Measurements from ENCODE around the gene AMOT. TPM values are rescaled to one million over a fixed set of nuclear protein-coding genes. Genes with fewer than 3 reads are reported as not detected.

The AMOT gene
- total and polyA plus RNA-seq, 2 experiments from 2014 or later = 2.1 to 5.4 TPM

DNA sequence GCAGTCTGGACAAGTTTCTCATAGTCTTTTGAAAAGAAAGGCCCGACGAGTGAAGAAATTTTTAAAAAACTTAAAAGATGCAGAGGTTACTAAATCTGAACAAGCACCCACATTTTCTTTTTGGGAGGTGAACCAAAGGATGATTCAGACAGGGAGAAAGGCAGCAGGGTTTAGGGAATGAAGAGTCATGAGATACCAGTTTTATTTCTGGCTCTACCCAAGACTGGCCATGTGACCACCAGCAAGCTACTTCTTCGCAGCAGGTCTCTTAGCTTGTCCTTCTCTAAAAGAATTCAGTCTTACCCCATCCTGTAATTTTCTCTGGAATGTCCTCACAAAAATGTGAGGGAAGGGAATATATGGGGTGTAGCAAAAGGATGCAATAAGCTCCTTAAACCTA is 37.6 kb downstream of the AMOT start:
- no peak overlapping the region for H3K4me3 Mint-ChIP-seq
- H3K27ac Mint-ChIP-seq = no peak overlapping the region
- no peak for ATAC-seq

DNA sequence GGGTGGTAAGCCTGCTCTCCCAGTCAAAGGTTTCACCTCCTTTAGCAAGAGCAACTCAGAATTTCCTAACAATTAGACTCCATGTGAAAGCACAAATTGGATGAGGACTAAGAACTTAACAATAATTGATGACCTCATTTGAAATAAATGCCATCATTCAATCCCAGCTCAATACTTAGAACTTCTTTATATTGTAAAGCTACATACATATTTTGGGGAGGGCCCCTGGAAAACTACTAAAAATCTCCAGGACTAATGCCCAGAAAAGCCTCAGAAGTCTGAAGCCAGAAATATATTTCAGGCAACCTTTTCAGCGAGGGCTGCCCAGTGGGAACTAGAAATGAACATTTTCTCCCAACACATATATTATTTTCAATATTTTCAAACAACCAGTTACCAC is 38.1 kb downstream of the AMOT start:
- Histone ChIP-seq H3K36me3 (ENCODE audit: insufficient read depth) (no peaks in the 10 kb centered on the region), H3K4me3 (no peak overlapping the region), H3K4me2 (no peak overlapping the region), H3K9me2 (ENCODE audit: insufficient read depth) (no peaks in the 10 kb centered on the region), H3K27me3 (ENCODE audit: insufficient read depth) (no peaks in the 10 kb centered on the region), H3F3A (replicated peaks; ENCODE audit: low read depth) (no peaks in the 10 kb centered on the region), H3K27ac (ENCODE audit: low read depth) (no peak overlapping the region), H4K20me1 (replicated peaks; ENCODE audit: insufficient read depth) (no peaks in the 10 kb centered on the region), H3K79me2 (replicated peaks; ENCODE audit: insufficient read depth) (no peaks in the 10 kb centered on the region), H2AFZ (no peak overlapping the region), H3K4me1 (ENCODE audit: insufficient read depth) (0 out of 2 replicates have a peak, but pooled peaks cover 6% of the 10 kb centered on the region)
- DNase-seq (ENCODE audit: low spot score) (no peak), ATAC-seq (no peak)
- Mint-ChIP-seq H3K27me3 (ENCODE audit: insufficient read depth, low read depth, poor library complexity) (peaks cover 2% of the 10 kb centered on the region), H3K36me3 (ENCODE audit: low read depth) (no peaks in the 10 kb centered on the region; the same call in 2 of the 3 replicates), H3K4me3 (no peak overlapping the region), H3K9me3 (no peaks in the 10 kb centered on the region), H3K27ac (no peak overlapping the region), H3K4me1 (peaks cover 5% of the 10 kb centered on the region; the same call in 2 of the 3 replicates)
- TF ChIP-seq ZNF331 (CRISPR knock-in tag; IDR thresholded peaks at IDR 0.05; ENCODE audit: low read depth) = no peak
- no peak for TF ChIP-seq POLR2AphosphoS5 (IDR thresholded peaks at IDR 0.05; ENCODE audit: low read depth)
- TF ChIP-seq, protein P1, sequence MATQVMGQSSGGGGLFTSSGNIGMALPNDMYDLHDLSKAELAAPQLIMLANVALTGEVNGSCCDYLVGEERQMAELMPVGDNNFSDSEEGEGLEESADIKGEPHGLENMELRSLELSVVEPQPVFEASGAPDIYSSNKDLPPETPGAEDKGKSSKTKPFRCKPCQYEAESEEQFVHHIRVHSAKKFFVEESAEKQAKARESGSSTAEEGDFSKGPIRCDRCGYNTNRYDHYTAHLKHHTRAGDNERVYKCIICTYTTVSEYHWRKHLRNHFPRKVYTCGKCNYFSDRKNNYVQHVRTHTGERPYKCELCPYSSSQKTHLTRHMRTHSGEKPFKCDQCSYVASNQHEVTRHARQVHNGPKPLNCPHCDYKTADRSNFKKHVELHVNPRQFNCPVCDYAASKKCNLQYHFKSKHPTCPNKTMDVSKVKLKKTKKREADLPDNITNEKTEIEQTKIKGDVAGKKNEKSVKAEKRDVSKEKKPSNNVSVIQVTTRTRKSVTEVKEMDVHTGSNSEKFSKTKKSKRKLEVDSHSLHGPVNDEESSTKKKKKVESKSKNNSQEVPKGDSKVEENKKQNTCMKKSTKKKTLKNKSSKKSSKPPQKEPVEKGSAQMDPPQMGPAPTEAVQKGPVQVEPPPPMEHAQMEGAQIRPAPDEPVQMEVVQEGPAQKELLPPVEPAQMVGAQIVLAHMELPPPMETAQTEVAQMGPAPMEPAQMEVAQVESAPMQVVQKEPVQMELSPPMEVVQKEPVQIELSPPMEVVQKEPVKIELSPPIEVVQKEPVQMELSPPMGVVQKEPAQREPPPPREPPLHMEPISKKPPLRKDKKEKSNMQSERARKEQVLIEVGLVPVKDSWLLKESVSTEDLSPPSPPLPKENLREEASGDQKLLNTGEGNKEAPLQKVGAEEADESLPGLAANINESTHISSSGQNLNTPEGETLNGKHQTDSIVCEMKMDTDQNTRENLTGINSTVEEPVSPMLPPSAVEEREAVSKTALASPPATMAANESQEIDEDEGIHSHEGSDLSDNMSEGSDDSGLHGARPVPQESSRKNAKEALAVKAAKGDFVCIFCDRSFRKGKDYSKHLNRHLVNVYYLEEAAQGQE (IDR thresholded peaks at IDR 0.05; ENCODE audit: unreplicated experiment) = no peak
- no peak for TF ChIP-seq EZH2 (IDR thresholded peaks at IDR 0.05; ENCODE audit: low read depth, unreplicated experiment)
- TF ChIP-seq NANOG (IDR thresholded peaks at IDR 0.05; ENCODE audit: borderline replicate concordance) = no peak
- no peak for TF ChIP-seq EZH2phosphoT487 (IDR thresholded peaks at IDR 0.05; ENCODE audit: unreplicated experiment)
- TF ChIP-seq, protein P2, sequence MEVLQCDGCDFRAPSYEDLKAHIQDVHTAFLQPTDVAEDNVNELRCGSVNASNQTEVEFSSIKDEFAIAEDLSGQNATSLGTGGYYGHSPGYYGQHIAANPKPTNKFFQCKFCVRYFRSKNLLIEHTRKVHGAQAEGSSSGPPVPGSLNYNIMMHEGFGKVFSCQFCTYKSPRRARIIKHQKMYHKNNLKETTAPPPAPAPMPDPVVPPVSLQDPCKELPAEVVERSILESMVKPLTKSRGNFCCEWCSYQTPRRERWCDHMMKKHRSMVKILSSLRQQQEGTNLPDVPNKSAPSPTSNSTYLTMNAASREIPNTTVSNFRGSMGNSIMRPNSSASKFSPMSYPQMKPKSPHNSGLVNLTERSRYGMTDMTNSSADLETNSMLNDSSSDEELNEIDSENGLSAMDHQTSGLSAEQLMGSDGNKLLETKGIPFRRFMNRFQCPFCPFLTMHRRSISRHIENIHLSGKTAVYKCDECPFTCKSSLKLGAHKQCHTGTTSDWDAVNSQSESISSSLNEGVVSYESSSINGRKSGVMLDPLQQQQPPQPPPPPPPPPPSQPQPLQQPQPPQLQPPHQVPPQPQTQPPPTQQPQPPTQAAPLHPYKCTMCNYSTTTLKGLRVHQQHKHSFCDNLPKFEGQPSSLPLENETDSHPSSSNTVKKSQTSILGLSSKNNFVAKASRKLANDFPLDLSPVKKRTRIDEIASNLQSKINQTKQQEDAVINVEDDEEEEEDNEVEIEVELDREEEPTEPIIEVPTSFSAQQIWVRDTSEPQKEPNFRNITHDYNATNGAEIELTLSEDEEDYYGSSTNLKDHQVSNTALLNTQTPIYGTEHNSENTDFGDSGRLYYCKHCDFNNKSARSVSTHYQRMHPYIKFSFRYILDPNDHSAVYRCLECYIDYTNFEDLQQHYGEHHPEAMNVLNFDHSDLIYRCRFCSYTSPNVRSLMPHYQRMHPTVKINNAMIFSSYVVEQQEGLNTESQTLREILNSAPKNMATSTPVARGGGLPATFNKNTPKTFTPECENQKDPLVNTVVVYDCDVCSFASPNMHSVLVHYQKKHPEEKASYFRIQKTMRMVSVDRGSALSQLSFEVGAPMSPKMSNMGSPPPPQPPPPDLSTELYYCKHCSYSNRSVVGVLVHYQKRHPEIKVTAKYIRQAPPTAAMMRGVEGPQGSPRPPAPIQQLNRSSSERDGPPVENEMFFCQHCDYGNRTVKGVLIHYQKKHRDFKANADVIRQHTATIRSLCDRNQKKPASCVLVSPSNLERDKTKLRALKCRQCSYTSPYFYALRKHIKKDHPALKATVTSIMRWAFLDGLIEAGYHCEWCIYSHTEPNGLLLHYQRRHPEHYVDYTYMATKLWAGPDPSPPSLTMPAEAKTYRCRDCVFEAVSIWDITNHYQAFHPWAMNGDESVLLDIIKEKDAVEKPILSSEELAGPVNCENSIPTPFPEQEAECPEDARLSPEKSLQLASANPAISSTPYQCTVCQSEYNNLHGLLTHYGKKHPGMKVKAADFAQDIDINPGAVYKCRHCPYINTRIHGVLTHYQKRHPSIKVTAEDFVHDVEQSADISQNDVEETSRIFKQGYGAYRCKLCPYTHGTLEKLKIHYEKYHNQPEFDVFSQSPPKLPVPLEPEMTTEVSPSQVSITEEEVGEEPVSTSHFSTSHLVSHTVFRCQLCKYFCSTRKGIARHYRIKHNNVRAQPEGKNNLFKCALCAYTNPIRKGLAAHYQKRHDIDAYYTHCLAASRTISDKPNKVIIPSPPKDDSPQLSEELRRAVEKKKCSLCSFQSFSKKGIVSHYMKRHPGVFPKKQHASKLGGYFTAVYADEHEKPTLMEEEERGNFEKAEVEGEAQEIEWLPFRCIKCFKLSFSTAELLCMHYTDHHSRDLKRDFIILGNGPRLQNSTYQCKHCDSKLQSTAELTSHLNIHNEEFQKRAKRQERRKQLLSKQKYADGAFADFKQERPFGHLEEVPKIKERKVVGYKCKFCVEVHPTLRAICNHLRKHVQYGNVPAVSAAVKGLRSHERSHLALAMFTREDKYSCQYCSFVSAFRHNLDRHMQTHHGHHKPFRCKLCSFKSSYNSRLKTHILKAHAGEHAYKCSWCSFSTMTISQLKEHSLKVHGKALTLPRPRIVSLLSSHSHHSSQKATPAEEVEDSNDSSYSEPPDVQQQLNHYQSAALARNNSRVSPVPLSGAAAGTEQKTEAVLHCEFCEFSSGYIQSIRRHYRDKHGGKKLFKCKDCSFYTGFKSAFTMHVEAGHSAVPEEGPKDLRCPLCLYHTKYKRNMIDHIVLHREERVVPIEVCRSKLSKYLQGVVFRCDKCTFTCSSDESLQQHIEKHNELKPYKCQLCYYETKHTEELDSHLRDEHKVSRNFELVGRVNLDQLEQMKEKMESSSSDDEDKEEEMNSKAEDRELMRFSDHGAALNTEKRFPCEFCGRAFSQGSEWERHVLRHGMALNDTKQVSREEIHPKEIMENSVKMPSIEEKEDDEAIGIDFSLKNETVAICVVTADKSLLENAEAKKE (CRISPR knock-in tag; IDR thresholded peaks at IDR 0.05) = no peak
- no peak for TF ChIP-seq ZNF114 (CRISPR knock-in tag; IDR thresholded peaks at IDR 0.05)
- TF ChIP-seq, protein P3, sequence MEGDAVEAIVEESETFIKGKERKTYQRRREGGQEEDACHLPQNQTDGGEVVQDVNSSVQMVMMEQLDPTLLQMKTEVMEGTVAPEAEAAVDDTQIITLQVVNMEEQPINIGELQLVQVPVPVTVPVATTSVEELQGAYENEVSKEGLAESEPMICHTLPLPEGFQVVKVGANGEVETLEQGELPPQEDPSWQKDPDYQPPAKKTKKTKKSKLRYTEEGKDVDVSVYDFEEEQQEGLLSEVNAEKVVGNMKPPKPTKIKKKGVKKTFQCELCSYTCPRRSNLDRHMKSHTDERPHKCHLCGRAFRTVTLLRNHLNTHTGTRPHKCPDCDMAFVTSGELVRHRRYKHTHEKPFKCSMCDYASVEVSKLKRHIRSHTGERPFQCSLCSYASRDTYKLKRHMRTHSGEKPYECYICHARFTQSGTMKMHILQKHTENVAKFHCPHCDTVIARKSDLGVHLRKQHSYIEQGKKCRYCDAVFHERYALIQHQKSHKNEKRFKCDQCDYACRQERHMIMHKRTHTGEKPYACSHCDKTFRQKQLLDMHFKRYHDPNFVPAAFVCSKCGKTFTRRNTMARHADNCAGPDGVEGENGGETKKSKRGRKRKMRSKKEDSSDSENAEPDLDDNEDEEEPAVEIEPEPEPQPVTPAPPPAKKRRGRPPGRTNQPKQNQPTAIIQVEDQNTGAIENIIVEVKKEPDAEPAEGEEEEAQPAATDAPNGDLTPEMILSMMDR (conservative IDR thresholded peaks at IDR 0.05; ENCODE audit: low read depth in 2 of 2) = no peak

More for the DNA sequence above, 37.6 kb downstream of the AMOT start:
- H3K4me1 Mint-ChIP-seq = peaks cover 9% of the 10 kb centered on the region; the same call in 2 of the 3 replicates
- Histone ChIP-seq H3K4me2 (no peak overlapping the region), H3K4me3 (no peak overlapping the region), H3K79me2 (replicated peaks; ENCODE audit: insufficient read depth) (no peaks in the 10 kb centered on the region), H3K9me2 (ENCODE audit: insufficient read depth) (no peaks in the 10 kb centered on the region), H3K4me1 (ENCODE audit: insufficient read depth) (peaks cover 11% of the 10 kb centered on the region; the same call in 1 of the 2 replicates), H3K36me3 (ENCODE audit: insufficient read depth) (no peaks in the 10 kb centered on the region), H3F3A (replicated peaks; ENCODE audit: low read depth) (no peaks in the 10 kb centered on the region), H3K27me3 (ENCODE audit: insufficient read depth) (no peaks in the 10 kb centered on the region), H4K20me1 (replicated peaks; ENCODE audit: insufficient read depth) (no peaks in the 10 kb centered on the region), H3K27ac (ENCODE audit: low read depth) (no peak overlapping the region), H2AFZ (no peak overlapping the region)
- TF ChIP-seq STAT1 (IDR thresholded peaks at IDR 0.05; ENCODE audit: unreplicated experiment) = no peak
- TF ChIP-seq ZNF114 (CRISPR knock-in tag; IDR thresholded peaks at IDR 0.05) = no peak
- H3K36me3 Mint-ChIP-seq (ENCODE audit: low read depth) = no peaks in the 10 kb centered on the region; the same call in 2 of the 3 replicates
- no peak for DNase-seq (ENCODE audit: low spot score)
- H3K9me3 Mint-ChIP-seq = no peaks in the 10 kb centered on the region
- H3K27me3 Mint-ChIP-seq (ENCODE audit: insufficient read depth, low read depth, poor library complexity) = peaks cover 2% of the 10 kb centered on the region

Data from GM23338 (cell line).